ENCODE data around the gene OTOGL.
"Not testable (repeated sequence)": the region's sequence is repeated elsewhere in the genome, so short reads cannot be mapped to it uniquely, and the experiment has no call there.

OTOGL gene

GRCh38 chr12:80293347-80293746 lies 194.0 kb downstream of the OTOGL start:
- POLR2A ChIA-PET, result no interaction called here
- TF ChIP-seq PKNOX1 (IDR thresholded peaks at IDR 0.05), result no peak
- no peak for TF ChIP-seq SP1 (IDR thresholded peaks at IDR 0.05)
- no peak for TF ChIP-seq LEF1 (IDR thresholded peaks at IDR 0.05; ENCODE audit: borderline replicate concordance)
- no peak for TF ChIP-seq NFRKB (IDR thresholded peaks at IDR 0.05)
- TF ChIP-seq HDGF (IDR thresholded peaks at IDR 0.05; ENCODE audit: borderline replicate concordance), result no peak
- no peak for TF ChIP-seq ZNF384 (IDR thresholded peaks at IDR 0.05)
- TF ChIP-seq ARNT (IDR thresholded peaks at IDR 0.05), result no peak
- TF ChIP-seq ELF4 (IDR thresholded peaks at IDR 0.05), result no peak
- no peak for TF ChIP-seq L3MBTL2 (conservative IDR thresholded peaks at IDR 0.05)
- DNase-seq (ENCODE audit: extremely low spot score), result no peak
- CTCF ChIA-PET, result interaction anchor here (0.9 kb wide), 1 partner anchor 84 kb away, joined by 4 read pairs; no protein-coding TSS in a partner anchor

- CTCF ChIA-PET, result interaction anchor here (0.9 kb wide), 1 partner anchor 84 kb away, joined by 4 read pairs; no protein-coding TSS in a partner anchor
- no peak for DNase-seq (ENCODE audit: extremely low spot score)
- TF ChIP-seq ELF4 (IDR thresholded peaks at IDR 0.05), result no peak
- TF ChIP-seq CTBP1 (IDR thresholded peaks at IDR 0.05; ENCODE audit: borderline replicate concordance), result no peak
- POLR2A ChIA-PET, result no interaction called here
These were observed 194.4 kb downstream of the OTOGL start for GRCh38 chr12:80293759-80294158.

- TF ChIP-seq TARDBP (IDR thresholded peaks at IDR 0.05) (no peak), LEF1 (IDR thresholded peaks at IDR 0.05; ENCODE audit: borderline replicate concordance) (no peak), SP1 (IDR thresholded peaks at IDR 0.05) (no peak), BHLHE40 (IDR thresholded peaks at IDR 0.05; ENCODE audit: borderline replicate concordance) (no peak), PKNOX1 (IDR thresholded peaks at IDR 0.05) (no peak), NFRKB (IDR thresholded peaks at IDR 0.05) (no peak), ELF4 (IDR thresholded peaks at IDR 0.05) (no peak), ZNF384 (IDR thresholded peaks at IDR 0.05) (no peak), FOXM1 (IDR thresholded peaks at IDR 0.05; ENCODE audit: borderline replicate concordance) (no peak), FOXA1 (IDR thresholded peaks at IDR 0.05) (no peak), CTBP1 (IDR thresholded peaks at IDR 0.05; ENCODE audit: borderline replicate concordance) (no peak), ARNT (IDR thresholded peaks at IDR 0.05) (no peak), SUZ12 (IDR thresholded peaks at IDR 0.05) (no peak), L3MBTL2 (conservative IDR thresholded peaks at IDR 0.05) (no peak), FOXK2 (IDR thresholded peaks at IDR 0.05) (no peak), HDGF (IDR thresholded peaks at IDR 0.05; ENCODE audit: borderline replicate concordance) (no peak)
- no peak for DNase-seq (ENCODE audit: extremely low spot score)
- POLR2A ChIA-PET, result no interaction called here
- CTCF ChIA-PET, result no interaction called here
These were observed 199.9 kb downstream of the OTOGL start for GRCh38 chr12:80299219-80299618.

- ChIA-PET CTCF (interaction anchor here (0.6 kb wide), 1 partner anchor 11 kb away, joined by 3 read pairs; no protein-coding TSS in a partner anchor), POLR2A (no interaction called here)
- no peak for TF ChIP-seq SP1 (IDR thresholded peaks at IDR 0.05)
- no peak for TF ChIP-seq FOXA1 (IDR thresholded peaks at IDR 0.05)
- no peak for TF ChIP-seq BHLHE40 (IDR thresholded peaks at IDR 0.05; ENCODE audit: borderline replicate concordance)
- no peak for TF ChIP-seq PKNOX1 (IDR thresholded peaks at IDR 0.05)
- no peak for TF ChIP-seq ARNT (IDR thresholded peaks at IDR 0.05)
- no peak for TF ChIP-seq SUZ12 (IDR thresholded peaks at IDR 0.05)
- no peak for TF ChIP-seq CTBP1 (IDR thresholded peaks at IDR 0.05; ENCODE audit: borderline replicate concordance)
- DNase-seq (ENCODE audit: extremely low spot score), result no peak
These were observed 200.6 kb downstream of the OTOGL start for GRCh38 chr12:80299976-80300375.

- POLR2A ChIA-PET; CTCF ChIA-PET; DNase-seq (ENCODE audit: extremely low spot score): not testable (repeated sequence)
These were observed 208.1 kb downstream of the OTOGL start for GRCh38 chr12:80307436-80307835.

- CTCF ChIA-PET, result interaction anchor here (0.7 kb wide), 1 partner anchor 1280 kb away, joined by 3 read pairs; no protein-coding TSS in a partner anchor
- no peak for TF ChIP-seq CTBP1 (IDR thresholded peaks at IDR 0.05; ENCODE audit: borderline replicate concordance)
- no peak for TF ChIP-seq SUZ12 (IDR thresholded peaks at IDR 0.05)
- TF ChIP-seq ARNT (IDR thresholded peaks at IDR 0.05), result no peak
- no peak for TF ChIP-seq FOXM1 (IDR thresholded peaks at IDR 0.05; ENCODE audit: borderline replicate concordance)
- TF ChIP-seq TARDBP (IDR thresholded peaks at IDR 0.05), result no peak
- TF ChIP-seq FOXA1 (IDR thresholded peaks at IDR 0.05), result no peak
- no peak for TF ChIP-seq ZNF384 (IDR thresholded peaks at IDR 0.05)
- no peak for TF ChIP-seq L3MBTL2 (conservative IDR thresholded peaks at IDR 0.05)
- POLR2A ChIA-PET, result interaction anchor here (0.6 kb wide), 1 partner anchor 110 kb away, joined by 3 read pairs; no protein-coding TSS in a partner anchor
- no peak for DNase-seq (ENCODE audit: extremely low spot score)
These were observed 213.9 kb downstream of the OTOGL start for GRCh38 chr12:80313209-80313608.

- POLR2A ChIA-PET, result no interaction called here
- CTCF ChIA-PET, result no interaction called here
- TF ChIP-seq SP1 (IDR thresholded peaks at IDR 0.05) (no peak), LEF1 (IDR thresholded peaks at IDR 0.05; ENCODE audit: borderline replicate concordance) (no peak), TARDBP (IDR thresholded peaks at IDR 0.05) (no peak), BHLHE40 (IDR thresholded peaks at IDR 0.05; ENCODE audit: borderline replicate concordance) (no peak), CTBP1 (IDR thresholded peaks at IDR 0.05; ENCODE audit: borderline replicate concordance) (no peak), FOXK2 (IDR thresholded peaks at IDR 0.05) (no peak), L3MBTL2 (conservative IDR thresholded peaks at IDR 0.05) (no peak), PKNOX1 (IDR thresholded peaks at IDR 0.05) (no peak), SUZ12 (IDR thresholded peaks at IDR 0.05) (no peak), FOXM1 (IDR thresholded peaks at IDR 0.05; ENCODE audit: borderline replicate concordance) (no peak)
- no peak for DNase-seq (ENCODE audit: extremely low spot score)
These were observed 215.4 kb downstream of the OTOGL start for GRCh38 chr12:80314741-80315140.

All from HEK293T (cell line).